Fibroblast of lung (primary cell): ENCODE measurements around the gene AKAP14.
"Not testable (repeated sequence)": the region's sequence is repeated elsewhere in the genome, so short reads cannot be mapped to it uniquely, and the experiment has no call there.

Source experiments
- EZH2 ChIP-seq: IDR thresholded peaks from 2 replicates; pipeline ENCODE4 v1.5.1; 2012; ENCODE audit warnings: low read length, control low read depth, mild to moderate bottlenecking; ENCODE audit errors: missing control alignments
- TF ChIP-seq, protein P1 (sequence below), 2 donors: IDR thresholded peaks in 1 of 2; conservative IDR thresholded peaks in 1 of 2; 1 replicate in 1 of 2; 2 replicates in 1 of 2; pipeline ENCODE4 v1.5.1; 2011 to 2012; ENCODE audit warnings: low read length in 2 of 2, control low read depth in 1 of 2, inconsistent platforms in 1 of 2, low read depth in 1 of 2, mild to moderate bottlenecking in 1 of 2

DNA sequence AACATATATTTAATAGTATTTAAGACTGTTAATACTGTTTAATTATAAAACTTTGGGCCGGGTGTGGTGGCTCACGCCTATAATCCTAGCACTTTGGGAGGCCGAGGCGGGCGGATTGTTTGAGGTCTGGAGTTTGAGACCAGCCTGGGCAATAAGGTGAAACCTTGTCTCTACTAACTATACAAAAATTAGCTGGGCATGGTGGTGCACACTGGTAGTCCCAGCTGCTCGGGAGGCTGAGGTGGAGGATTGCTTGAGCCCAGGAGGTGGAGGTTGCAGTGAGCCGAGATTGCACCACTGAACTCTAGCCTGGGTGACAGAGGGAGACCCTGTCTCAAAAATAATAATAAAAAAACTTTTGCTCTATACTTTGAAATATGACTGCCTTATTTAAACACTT lies 26.7 kb downstream of the AKAP14 start:
- TF ChIP-seq, protein P1, sequence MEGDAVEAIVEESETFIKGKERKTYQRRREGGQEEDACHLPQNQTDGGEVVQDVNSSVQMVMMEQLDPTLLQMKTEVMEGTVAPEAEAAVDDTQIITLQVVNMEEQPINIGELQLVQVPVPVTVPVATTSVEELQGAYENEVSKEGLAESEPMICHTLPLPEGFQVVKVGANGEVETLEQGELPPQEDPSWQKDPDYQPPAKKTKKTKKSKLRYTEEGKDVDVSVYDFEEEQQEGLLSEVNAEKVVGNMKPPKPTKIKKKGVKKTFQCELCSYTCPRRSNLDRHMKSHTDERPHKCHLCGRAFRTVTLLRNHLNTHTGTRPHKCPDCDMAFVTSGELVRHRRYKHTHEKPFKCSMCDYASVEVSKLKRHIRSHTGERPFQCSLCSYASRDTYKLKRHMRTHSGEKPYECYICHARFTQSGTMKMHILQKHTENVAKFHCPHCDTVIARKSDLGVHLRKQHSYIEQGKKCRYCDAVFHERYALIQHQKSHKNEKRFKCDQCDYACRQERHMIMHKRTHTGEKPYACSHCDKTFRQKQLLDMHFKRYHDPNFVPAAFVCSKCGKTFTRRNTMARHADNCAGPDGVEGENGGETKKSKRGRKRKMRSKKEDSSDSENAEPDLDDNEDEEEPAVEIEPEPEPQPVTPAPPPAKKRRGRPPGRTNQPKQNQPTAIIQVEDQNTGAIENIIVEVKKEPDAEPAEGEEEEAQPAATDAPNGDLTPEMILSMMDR (conservative IDR thresholded peaks at IDR 0.05 in 1 of 2, IDR thresholded peaks at IDR 0.05 in 1 of 2; ENCODE audit: low read depth in 1 of 2, low read length in 2 of 2) = not testable (repeated sequence)
- not testable (repeated sequence) for TF ChIP-seq EZH2
